PC-9 (cell line): ENCODE data around the gene CCAR1. TPM values are rescaled to one million over a fixed set of nuclear protein-coding genes. Genes with fewer than 3 reads are reported as not detected.

Experiments
- BruUV-seq: library from RNA; stranded (reverse); fragments of 400-500 nt; replicated peaks from 2 replicates; lab custom pipeline; 2021; lab: Mats Ljungman, UMichigan
- CTCF ChIA-PET: fragments of 300-600 bp; sonication (Branson Sonifier 250); formaldehyde crosslinking; loops from one replicate; lab custom pipeline; 2022; ENCODE audit warnings: antibody characterized with exemption; lab: Charles Lee
- POLR2A ChIA-PET: fragments of 300-600 bp; sonication (Branson Sonifier 250); formaldehyde crosslinking; loops from one replicate; lab custom pipeline; 2022; ENCODE audit warnings: antibody characterized with exemption; ENCODE audit not compliant: unreplicated experiment; lab: Charles Lee
- DNase-seq, 2 experiments: peaks; one replicate each; pipeline versions ENCODE4 v3.0.0 to v3.0.0-alpha.2; 2015 to 2022; ENCODE audit warnings: mixed read lengths in 1 of 2
- H2AFZ ChIP-seq: fragments of 200-600 bp; sonication (generic); 2 replicates; pipeline ENCODE4 v1.8.1; 2017; ENCODE audit warnings: antibody characterized with exemption
- H3F3A ChIP-seq: fragments of 200-600 bp; sonication (generic); 2 replicates; pipeline ENCODE4 v1.8.1; 2017; ENCODE audit warnings: antibody characterized with exemption, mild to moderate bottlenecking, low read depth; ENCODE audit not compliant: insufficient read depth
- H3K27ac ChIP-seq: fragments of 200-600 bp; sonication (generic); 2 replicates; pipeline ENCODE4 v1.6.1; 2016; ENCODE audit warnings: mixed run types
- H3K27me3 ChIP-seq: fragments of 200-600 bp; sonication (generic); 2 replicates; pipeline ENCODE4 v1.6.1; 2016; ENCODE audit warnings: low read depth, mixed run types; ENCODE audit not compliant: insufficient read depth
- H3K36me3 ChIP-seq: fragments of 200-600 bp; sonication (generic); 2 replicates; pipeline ENCODE4 v1.6.1; 2016; ENCODE audit warnings: low read depth, mixed run types
- H3K4me1 ChIP-seq: fragments of 200-600 bp; sonication (generic); replicated peaks from 2 replicates; pipeline ENCODE4 v1.6.1; 2016; ENCODE audit warnings: mixed run types; ENCODE audit not compliant: insufficient read depth
- H3K4me2 ChIP-seq: fragments of 200-600 bp; sonication (generic); 2 replicates; pipeline ENCODE4 v1.6.1; 2017; ENCODE audit warnings: mixed run types
- H3K4me3 ChIP-seq: fragments of 200-600 bp; sonication (generic); 2 replicates; pipeline ENCODE4 v1.6.1; 2016; ENCODE audit warnings: mixed run types
- H3K79me2 ChIP-seq: fragments of 200-600 bp; sonication (generic); 2 replicates; pipeline ENCODE4 v1.6.1; 2017; ENCODE audit warnings: low read depth, mixed run types
- H3K9me2 ChIP-seq: fragments of 200-600 bp; sonication (generic); 2 replicates; pipeline ENCODE4 v1.8.1; 2017; ENCODE audit warnings: mild to moderate bottlenecking; ENCODE audit not compliant: insufficient read depth
- H3K9me3 ChIP-seq: fragments of 200-600 bp; sonication (generic); 2 replicates; pipeline ENCODE4 v1.8.1; 2016; ENCODE audit warnings: low read depth; ENCODE audit not compliant: insufficient read depth
- H4K20me1 ChIP-seq: fragments of 200-600 bp; sonication (generic); 2 replicates; pipeline ENCODE4 v1.8.1; 2017; ENCODE audit not compliant: insufficient read depth
- EZH2 ChIP-seq: fragments of 200-600 bp; sonication (generic); IDR thresholded peaks from 2 replicates; pipeline ENCODE4 v1.8.0; 2017; ENCODE audit warnings: antibody characterized with exemption, low read depth
- intact Hi-C: fragments of 100-400 bp; cut with micrococcal nuclease; formaldehyde crosslinking; loops from one replicate; pipeline ENCODE4 v1.10.0; 2022; ENCODE audit not compliant: unreplicated experiment
- total RNA-seq: library from RNA; stranded (reverse); gene quantifications from 2 replicates; pipeline ENCODE4 v1.2.3, GENCODE V29; 2021
- TF ChIP-seq, protein P1 (sequence below): fragments of 200-600 bp; sonication (generic); conservative IDR thresholded peaks from 2 replicates; pipeline ENCODE4 v1.6.1; 2017; ENCODE audit warnings: mixed run types, antibody characterized with exemption, mild to moderate bottlenecking, moderate library complexity

CCAR1 gene
- total RNA-seq, 1 experiment from 2014 or later, result 98.3 TPM

GRCh38 chr10:68790476-68790875, 69.4 kb downstream of the CCAR1 start:
- no peaks in the 10 kb centered on the region for H4K20me1 ChIP-seq
- H3K9me3 ChIP-seq, result no peaks in the 10 kb centered on the region
- no peaks in the 10 kb centered on the region for H3K79me2 ChIP-seq
- ChIA-PET CTCF (interaction anchor here (0.7 kb wide), 1 partner anchor 10 kb away, joined by 7 read pairs; no protein-coding TSS in a partner anchor), POLR2A (no interaction called here)
- intact Hi-C loops, result no loop called here
- BruUV-seq, result no TSS peak
- no peak overlapping the region for H3K4me2 ChIP-seq
- H3K27ac ChIP-seq, result no peak overlapping the region
- H3K9me2 ChIP-seq, result no peaks in the 10 kb centered on the region
- DNase-seq, result no peak
- H2AFZ ChIP-seq, result no peak overlapping the region
- peaks cover 13% of the 10 kb centered on the region; the same call in 1 of the 2 replicates for H3F3A ChIP-seq
- no peak overlapping the region for H3K4me3 ChIP-seq
- no peaks in the 10 kb centered on the region for H3K4me1 ChIP-seq
- H3K36me3 ChIP-seq, result peaks cover 28% of the 10 kb centered on the region
- no peaks in the 10 kb centered on the region for H3K27me3 ChIP-seq
- TF ChIP-seq EZH2, result no peak
- TF ChIP-seq, protein P1, sequence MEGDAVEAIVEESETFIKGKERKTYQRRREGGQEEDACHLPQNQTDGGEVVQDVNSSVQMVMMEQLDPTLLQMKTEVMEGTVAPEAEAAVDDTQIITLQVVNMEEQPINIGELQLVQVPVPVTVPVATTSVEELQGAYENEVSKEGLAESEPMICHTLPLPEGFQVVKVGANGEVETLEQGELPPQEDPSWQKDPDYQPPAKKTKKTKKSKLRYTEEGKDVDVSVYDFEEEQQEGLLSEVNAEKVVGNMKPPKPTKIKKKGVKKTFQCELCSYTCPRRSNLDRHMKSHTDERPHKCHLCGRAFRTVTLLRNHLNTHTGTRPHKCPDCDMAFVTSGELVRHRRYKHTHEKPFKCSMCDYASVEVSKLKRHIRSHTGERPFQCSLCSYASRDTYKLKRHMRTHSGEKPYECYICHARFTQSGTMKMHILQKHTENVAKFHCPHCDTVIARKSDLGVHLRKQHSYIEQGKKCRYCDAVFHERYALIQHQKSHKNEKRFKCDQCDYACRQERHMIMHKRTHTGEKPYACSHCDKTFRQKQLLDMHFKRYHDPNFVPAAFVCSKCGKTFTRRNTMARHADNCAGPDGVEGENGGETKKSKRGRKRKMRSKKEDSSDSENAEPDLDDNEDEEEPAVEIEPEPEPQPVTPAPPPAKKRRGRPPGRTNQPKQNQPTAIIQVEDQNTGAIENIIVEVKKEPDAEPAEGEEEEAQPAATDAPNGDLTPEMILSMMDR, result no peak

DNA sequence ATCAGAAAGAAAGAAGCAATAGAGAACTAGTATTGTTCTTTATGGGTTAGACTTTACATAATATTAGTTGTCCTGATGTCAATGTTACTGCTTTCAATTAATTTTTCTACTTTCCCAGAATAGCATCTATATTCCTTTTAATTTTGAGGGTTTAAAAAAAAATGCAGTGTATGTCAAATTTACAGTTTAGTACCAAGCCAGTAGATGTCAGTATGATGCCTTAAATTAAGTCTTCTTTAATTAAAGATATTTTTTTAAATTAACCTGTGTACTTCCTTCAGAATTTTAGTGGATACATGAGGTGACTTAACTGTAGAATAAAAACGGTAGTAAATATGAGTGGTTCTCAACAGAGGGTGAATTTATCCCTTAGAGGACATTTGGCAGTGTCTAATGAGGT, 71.1 kb downstream of the CCAR1 start:
- no peak for DNase-seq
- H4K20me1 ChIP-seq, result no peaks in the 10 kb centered on the region
- H3K9me2 ChIP-seq, result no peaks in the 10 kb centered on the region
- H3K9me3 ChIP-seq, result no peaks in the 10 kb centered on the region
- H3K36me3 ChIP-seq, result peaks cover 19% of the 10 kb centered on the region
- peaks cover 13% of the 10 kb centered on the region; the same call in 1 of the 2 replicates for H3F3A ChIP-seq
- H2AFZ ChIP-seq, result no peak overlapping the region
- no peak for TF ChIP-seq EZH2
- TF ChIP-seq, protein P1, result peak; percentile 73
- no peak overlapping the region for H3K4me3 ChIP-seq
- H3K4me2 ChIP-seq, result no peak overlapping the region
- ChIA-PET CTCF (interaction anchor here (0.6 to 0.7 kb wide), 2 partner anchors 102 to 409 kb away, joined by 3 read pairs; no protein-coding TSS in a partner anchor), POLR2A (no interaction called here)
- intact Hi-C loops, result loop anchor here (1.0 kb wide), 2 partner anchors 105 to 301 kb away; no protein-coding TSS in a partner anchor
- no TSS peak for BruUV-seq
- no peaks in the 10 kb centered on the region for H3K79me2 ChIP-seq
- no peaks in the 10 kb centered on the region for H3K4me1 ChIP-seq
- no peak overlapping the region for H3K27ac ChIP-seq
- no peaks in the 10 kb centered on the region for H3K27me3 ChIP-seq

GRCh38 chr10:68795886-68796532, 75.0 kb downstream of the CCAR1 start:
- intact Hi-C loops, result no loop called here
- H4K20me1 ChIP-seq, result no peaks in the 10 kb centered on the region
- H3F3A ChIP-seq, result peaks cover 3% of the 10 kb centered on the region
- no peak overlapping the region for H3K4me3 ChIP-seq
- H3K27ac ChIP-seq, result no peak overlapping the region
- POLR2A ChIA-PET, result no interaction called here
- no peaks in the 10 kb centered on the region for H3K79me2 ChIP-seq
- no peak overlapping the region for H3K4me2 ChIP-seq
- no peaks in the 10 kb centered on the region for H3K36me3 ChIP-seq
- BruUV-seq, result no TSS peak
- no peaks in the 10 kb centered on the region for H3K4me1 ChIP-seq
- H3K27me3 ChIP-seq, result no peaks in the 10 kb centered on the region
- CTCF ChIA-PET, result no interaction called here
- H3K9me2 ChIP-seq, result no peaks in the 10 kb centered on the region
- no peak for DNase-seq
- TF ChIP-seq, protein P1, result no peak
- TF ChIP-seq EZH2, result no peak
- no peak overlapping the region for H2AFZ ChIP-seq
- H3K9me3 ChIP-seq, result no peaks in the 10 kb centered on the region
